Loucy (cell line): Measurements from ENCODE around the gene PGM3.

Experiments used
- H2AFZ ChIP-seq: fragments of 200-600 bp; sonication (generic); 2 replicates; pipeline ENCODE4 v1.6.0; 2016; ENCODE audit warnings: antibody characterized with exemption, mild to moderate bottlenecking, low read length, moderate library complexity
- H3F3A ChIP-seq: fragments of 200-600 bp; 2 replicates; pipeline ENCODE4 v1.6.0; 2016; ENCODE audit warnings: antibody characterized with exemption, low read depth, mild to moderate bottlenecking
- H3K27me3 ChIP-seq: fragments of 200-600 bp; sonication (generic); 2 replicates; pipeline ENCODE4 v1.6.1; 2014; ENCODE audit warnings: low read length, mild to moderate bottlenecking; ENCODE audit not compliant: insufficient read depth, poor library complexity, severe bottlenecking
- H3K36me3 ChIP-seq: fragments of 200-600 bp; sonication (generic); 2 replicates; pipeline ENCODE4 v1.6.1; 2016; ENCODE audit warnings: low read length; ENCODE audit not compliant: insufficient read depth
- H3K4me1 ChIP-seq: fragments of 200-600 bp; sonication (generic); 2 replicates; pipeline ENCODE4 v1.5.1; 2014; ENCODE audit warnings: low read length, mild to moderate bottlenecking; ENCODE audit not compliant: insufficient read depth, poor library complexity, severe bottlenecking
- H3K4me2 ChIP-seq: fragments of 200-600 bp; sonication (generic); 2 replicates; pipeline ENCODE4 v1.6.0; 2014; ENCODE audit warnings: antibody characterized with exemption, low read length, low read depth, mild to moderate bottlenecking; ENCODE audit not compliant: poor library complexity, severe bottlenecking
- H3K4me3 ChIP-seq: fragments of 200-600 bp; sonication (generic); 2 replicates; pipeline ENCODE4 v1.5.1; 2014; ENCODE audit warnings: low read length, mild to moderate bottlenecking, mixed read lengths; ENCODE audit not compliant: poor library complexity, severe bottlenecking
- H3K79me2 ChIP-seq: fragments of 200-600 bp; sonication (generic); 2 replicates; pipeline ENCODE4 v1.6.1; 2014; ENCODE audit warnings: low read length; ENCODE audit not compliant: insufficient read depth
- H3K9ac ChIP-seq: fragments of 200-600 bp; sonication (generic); 2 replicates; pipeline ENCODE4 v1.6.0; 2014; ENCODE audit warnings: mild to moderate bottlenecking, low read depth, low read length, moderate library complexity; ENCODE audit not compliant: poor library complexity, severe bottlenecking
- H3K9me2 ChIP-seq: fragments of 200-600 bp; sonication (generic); replicated peaks from 2 replicates; pipeline ENCODE4 v1.6.1; 2016; ENCODE audit warnings: low read depth, low read length, mixed read lengths
- H3K9me3 ChIP-seq: fragments of 200-600 bp; sonication (generic); 2 replicates; pipeline ENCODE4 v1.6.1; 2014; ENCODE audit warnings: mild to moderate bottlenecking, antibody characterized with exemption, low read length, low read depth; ENCODE audit not compliant: insufficient read depth
- H4K20me1 ChIP-seq: fragments of 200-600 bp; sonication (generic); 2 replicates; pipeline ENCODE4 v1.6.0; 2014; ENCODE audit warnings: antibody characterized with exemption, low read length, mild to moderate bottlenecking; ENCODE audit not compliant: insufficient read depth, poor library complexity, severe bottlenecking
- EZH2phosphoT487 ChIP-seq: fragments of 200-600 bp; IDR thresholded peaks from 2 replicates; pipeline ENCODE4 v1.6.1; 2018; ENCODE audit warnings: antibody characterized with exemption, mild to moderate bottlenecking, moderate library complexity, borderline replicate concordance
- TF ChIP-seq, protein P1 (sequence below): fragments of 200-600 bp; sonication (generic); conservative IDR thresholded peaks from 2 replicates; pipeline ENCODE4 v1.5.1; 2014; ENCODE audit warnings: mild to moderate bottlenecking, antibody characterized with exemption, low read length

The PGM3 gene, protein sequence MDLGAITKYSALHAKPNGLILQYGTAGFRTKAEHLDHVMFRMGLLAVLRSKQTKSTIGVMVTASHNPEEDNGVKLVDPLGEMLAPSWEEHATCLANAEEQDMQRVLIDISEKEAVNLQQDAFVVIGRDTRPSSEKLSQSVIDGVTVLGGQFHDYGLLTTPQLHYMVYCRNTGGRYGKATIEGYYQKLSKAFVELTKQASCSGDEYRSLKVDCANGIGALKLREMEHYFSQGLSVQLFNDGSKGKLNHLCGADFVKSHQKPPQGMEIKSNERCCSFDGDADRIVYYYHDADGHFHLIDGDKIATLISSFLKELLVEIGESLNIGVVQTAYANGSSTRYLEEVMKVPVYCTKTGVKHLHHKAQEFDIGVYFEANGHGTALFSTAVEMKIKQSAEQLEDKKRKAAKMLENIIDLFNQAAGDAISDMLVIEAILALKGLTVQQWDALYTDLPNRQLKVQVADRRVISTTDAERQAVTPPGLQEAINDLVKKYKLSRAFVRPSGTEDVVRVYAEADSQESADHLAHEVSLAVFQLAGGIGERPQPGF

DNA sequence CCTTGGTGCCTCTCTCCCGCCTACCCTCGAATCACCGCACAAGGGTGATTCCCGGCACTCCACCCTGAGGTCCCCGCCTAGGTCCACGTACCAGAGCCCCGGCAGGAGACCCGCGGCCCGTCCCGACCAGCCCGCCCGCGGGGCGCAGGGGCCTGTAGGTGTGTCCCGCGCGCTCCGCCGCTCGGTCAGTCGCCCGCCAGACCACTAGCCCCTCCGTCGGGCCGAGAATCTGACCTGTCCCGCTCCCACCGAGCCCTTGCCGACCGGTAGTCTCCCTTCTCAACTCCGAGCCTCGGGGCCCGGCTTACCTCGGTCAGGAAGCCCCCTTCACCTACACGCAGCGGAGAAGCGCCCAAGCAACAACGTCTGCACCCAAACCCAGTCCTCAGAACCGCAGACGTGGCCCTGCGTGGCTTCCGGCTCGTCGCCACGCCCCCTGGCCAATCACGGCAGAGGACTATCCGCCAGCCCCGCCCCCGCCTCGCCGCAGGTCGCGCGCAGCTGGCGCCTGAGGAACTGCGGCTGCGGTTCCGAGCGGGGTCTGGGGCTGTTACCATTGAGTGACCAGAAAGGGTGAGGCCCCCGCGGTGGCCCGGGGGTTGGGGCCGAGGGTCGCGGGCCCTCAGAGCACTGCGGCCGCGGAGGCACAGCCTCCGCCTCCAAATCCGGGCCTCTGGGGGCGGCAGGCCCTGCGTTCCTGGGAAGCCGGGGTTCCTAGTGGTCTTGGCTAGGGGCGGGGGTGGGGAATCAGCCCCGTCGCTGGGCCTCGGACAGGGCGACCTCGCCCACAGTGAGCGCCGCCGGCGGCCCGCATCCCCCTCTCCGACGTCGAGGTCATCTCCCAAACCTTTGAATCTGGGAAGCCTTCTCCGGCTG is at the start of gene PGM3, which contains the start of gene RWDD2A:
Gene PGM3, minus strand, starts transcription at position 395 of the 876 bp plus-strand sequence. CDS start 2,253 bp downstream, outside the sequence.
Gene RWDD2A, plus strand, starts transcription at position 487 of the 876 bp plus-strand sequence. CDS start 1,095 bp downstream, outside the sequence.
- Histone ChIP-seq H2AFZ (peak within 1 kb of the TSS; percentile 94), H3K27me3 (no peaks in the 10 kb centered on the region), H4K20me1 (peaks cover 6% of the 10 kb centered on the region), H3K4me2 (peak within 1 kb of the TSS; percentile 83), H3K9me2 (no peaks in the 10 kb centered on the region), H3K4me3 (peak within 1 kb of the TSS; percentile 92), H3F3A (no peaks in the 10 kb centered on the region), H3K9ac (peak within 1 kb of the TSS; percentile 79), H3K36me3 (no peaks in the 10 kb centered on the region), H3K9me3 (no peaks in the 10 kb centered on the region), H3K79me2 (peaks cover 42% of the 10 kb centered on the region), H3K4me1 (peaks cover 39% of the 10 kb centered on the region)
- TF ChIP-seq EZH2phosphoT487: no peak
- TF ChIP-seq, protein P1, sequence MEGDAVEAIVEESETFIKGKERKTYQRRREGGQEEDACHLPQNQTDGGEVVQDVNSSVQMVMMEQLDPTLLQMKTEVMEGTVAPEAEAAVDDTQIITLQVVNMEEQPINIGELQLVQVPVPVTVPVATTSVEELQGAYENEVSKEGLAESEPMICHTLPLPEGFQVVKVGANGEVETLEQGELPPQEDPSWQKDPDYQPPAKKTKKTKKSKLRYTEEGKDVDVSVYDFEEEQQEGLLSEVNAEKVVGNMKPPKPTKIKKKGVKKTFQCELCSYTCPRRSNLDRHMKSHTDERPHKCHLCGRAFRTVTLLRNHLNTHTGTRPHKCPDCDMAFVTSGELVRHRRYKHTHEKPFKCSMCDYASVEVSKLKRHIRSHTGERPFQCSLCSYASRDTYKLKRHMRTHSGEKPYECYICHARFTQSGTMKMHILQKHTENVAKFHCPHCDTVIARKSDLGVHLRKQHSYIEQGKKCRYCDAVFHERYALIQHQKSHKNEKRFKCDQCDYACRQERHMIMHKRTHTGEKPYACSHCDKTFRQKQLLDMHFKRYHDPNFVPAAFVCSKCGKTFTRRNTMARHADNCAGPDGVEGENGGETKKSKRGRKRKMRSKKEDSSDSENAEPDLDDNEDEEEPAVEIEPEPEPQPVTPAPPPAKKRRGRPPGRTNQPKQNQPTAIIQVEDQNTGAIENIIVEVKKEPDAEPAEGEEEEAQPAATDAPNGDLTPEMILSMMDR: no peak

DNA sequence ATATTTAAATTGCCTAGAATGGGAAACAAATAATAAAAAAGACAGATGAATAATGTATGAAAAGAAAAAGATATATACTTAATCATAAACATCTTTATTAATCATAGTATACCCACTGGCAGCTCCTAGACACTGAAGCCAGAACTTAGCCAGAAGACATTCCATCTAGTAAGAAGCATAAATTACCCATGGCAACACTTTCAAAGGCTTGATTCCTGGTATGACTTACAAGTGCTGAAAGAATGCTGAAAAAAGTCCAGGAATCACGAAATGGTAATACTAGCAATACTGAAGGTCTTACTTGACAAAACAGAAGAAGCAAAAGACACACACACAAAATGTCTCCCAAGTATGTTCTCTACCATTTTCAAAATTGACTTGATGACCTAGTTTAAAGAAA is 38.1 kb upstream of the PGM3 start:
- Histone ChIP-seq H2AFZ (no peak overlapping the region), H3K36me3 (no peaks in the 10 kb centered on the region), H3K4me2 (no peak overlapping the region), H3F3A (no peaks in the 10 kb centered on the region), H3K9me2 (no peaks in the 10 kb centered on the region), H3K4me3 (no peak overlapping the region), H3K4me1 (no peaks in the 10 kb centered on the region), H3K9ac (no peak overlapping the region), H3K79me2 (no peaks in the 10 kb centered on the region), H3K9me3 (no peaks in the 10 kb centered on the region), H4K20me1 (no peaks in the 10 kb centered on the region), H3K27me3 (no peaks in the 10 kb centered on the region)
- TF ChIP-seq, protein P1: no peak
- no peak for TF ChIP-seq EZH2phosphoT487

DNA sequence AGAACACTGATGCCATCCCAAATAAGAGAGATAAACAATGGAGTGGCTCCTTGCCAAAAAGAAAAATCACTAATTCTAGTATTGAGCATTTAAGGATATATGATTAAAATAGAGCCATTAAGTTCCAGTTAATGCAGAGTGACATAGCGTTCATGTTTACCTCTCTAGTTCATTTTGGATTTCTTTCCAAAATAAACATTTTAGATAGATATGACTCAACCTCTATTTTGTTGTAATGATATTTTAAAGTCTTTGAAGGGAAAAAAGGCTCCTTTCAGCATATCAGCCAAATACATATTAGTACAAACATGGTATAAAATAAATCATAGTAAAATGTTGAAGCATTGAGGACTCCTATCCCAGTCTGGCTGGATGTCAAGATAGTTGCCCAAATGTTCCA is 33.5 kb upstream of the PGM3 start:
- Histone ChIP-seq H3K9me3 (no peaks in the 10 kb centered on the region), H3K27me3 (no peaks in the 10 kb centered on the region), H3K4me1 (no peaks in the 10 kb centered on the region), H3K4me3 (no peak overlapping the region), H3K9ac (no peak overlapping the region), H4K20me1 (no peaks in the 10 kb centered on the region), H3K36me3 (no peaks in the 10 kb centered on the region), H2AFZ (no peak overlapping the region), H3K4me2 (no peak overlapping the region), H3K79me2 (no peaks in the 10 kb centered on the region), H3F3A (no peaks in the 10 kb centered on the region), H3K9me2 (no peaks in the 10 kb centered on the region)
- TF ChIP-seq EZH2phosphoT487: no peak
- TF ChIP-seq, protein P1: no peak
